T-helper 17 cell (primary cell): ENCODE measurements around the gene SCN4A. TPM values are rescaled to one million over a fixed set of nuclear protein-coding genes. Genes with fewer than 3 reads are reported as not detected.
"Not testable (repeated sequence)": the region's sequence is repeated elsewhere in the genome, so short reads cannot be mapped to it uniquely, and the experiment has no call there.

Experiments used
- ATAC-seq: fragments of 150-1000 bp; cut with Tn5 transposase; 2 replicates; pipeline ENCODE4 v1.10.0; 2021; ENCODE audit warnings: mild to moderate bottlenecking, moderate library complexity
- DNase-seq, 3 donors: peaks; one replicate each; pipeline versions ENCODE4 v3.0.0 to v3.0.0-alpha.2; 2020 to 2021
- H3K9me3 ChIP-seq: one replicate; pipeline ENCODE4 v1.7.0; 2013; ENCODE audit warnings: low read length, mild to moderate bottlenecking; ENCODE audit not compliant: control insufficient read depth, poor library complexity, severe bottlenecking
- H3K27ac Mint-ChIP-seq: one replicate; pipeline ENCODE4 v1.8.0; 2022; ENCODE audit warnings: mild to moderate bottlenecking, moderate library complexity, mixed read lengths
- H3K27me3 Mint-ChIP-seq: one replicate; pipeline ENCODE4 v1.8.0; 2022; ENCODE audit warnings: mixed read lengths
- H3K36me3 Mint-ChIP-seq: one replicate; pipeline ENCODE4 v1.8.0; 2022; ENCODE audit warnings: low read depth, mixed read lengths
- H3K4me1 Mint-ChIP-seq: one replicate; pipeline ENCODE4 v1.8.0; 2022; ENCODE audit warnings: mild to moderate bottlenecking, mixed read lengths
- H3K4me3 Mint-ChIP-seq: one replicate; pipeline ENCODE4 v1.8.0; 2022; ENCODE audit warnings: mild to moderate bottlenecking, moderate library complexity, mixed read lengths
- total RNA-seq, 4 donors: library from RNA in 2 of 4; stranded (reverse) in 2 of 4; gene quantifications; one replicate each; pipeline ENCODE4 v1.2.3 and lab custom pipeline; 2022 to 2026

The SCN4A gene
- total RNA-seq, 2 donors from 2014 or later = 0.02 to 0.16 TPM

DNA sequence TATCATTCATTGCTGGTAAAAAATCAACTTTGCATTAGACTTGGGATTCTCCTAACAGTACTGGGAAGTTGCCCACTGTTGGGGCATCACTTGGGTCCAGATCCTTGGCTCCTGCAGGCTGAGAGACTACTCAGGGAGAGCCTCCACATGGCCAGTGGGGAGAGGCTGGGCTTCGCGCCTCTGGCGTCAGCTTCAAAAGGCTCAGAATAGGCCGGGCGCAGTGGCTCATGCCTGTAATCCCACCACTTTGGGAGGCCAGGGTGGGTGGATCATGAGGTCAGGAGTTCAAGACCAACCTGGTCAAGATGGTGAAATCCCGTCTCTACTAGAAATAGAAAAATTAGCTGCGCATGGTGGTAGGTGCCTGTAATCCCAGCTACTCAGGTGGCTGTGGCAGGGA, 58.2 kb downstream of the SCN4A start:
- no peak for DNase-seq
- H3K9me3 ChIP-seq = no peaks in the 10 kb centered on the region
- Mint-ChIP-seq H3K36me3 (peaks cover 3% of the 10 kb centered on the region), H3K27ac (no peak overlapping the region), H3K4me3 (no peak overlapping the region), H3K4me1 (peaks cover 7% of the 10 kb centered on the region), H3K27me3 (peaks cover 12% of the 10 kb centered on the region)
- no peak for ATAC-seq

- Mint-ChIP-seq H3K36me3 (no peaks in the 10 kb centered on the region), H3K27me3 (peaks cover 15% of the 10 kb centered on the region), H3K4me3 (no peak overlapping the region), H3K27ac (no peak overlapping the region), H3K4me1 (peaks cover 2% of the 10 kb centered on the region)
- DNase-seq (peak; percentile 36 to 56 (median 39)), ATAC-seq (peak; percentile 84)
- H3K9me3 ChIP-seq = no peaks in the 10 kb centered on the region
Measured at GRCh38 chr17:63911657-63912100, 61.0 kb downstream of the SCN4A start.

GRCh38 chr17:63911041-63911635, 61.6 kb downstream of the SCN4A start, which contains the start of gene CSHL1:
CSHL1 (minus strand) TSS chr17:63911258; CDS start chr17:63911196, 62 bp downstream.
- Mint-ChIP-seq H3K4me3 (no peak within 1 kb of the TSS), H3K27ac (no peak within 1 kb of the TSS), H3K27me3 (peaks cover 15% of the 10 kb centered on the region), H3K36me3 (no peaks in the 10 kb centered on the region), H3K4me1 (peaks cover 2% of the 10 kb centered on the region)
- DNase-seq = no peak
- ATAC-seq = no peak
- no peaks in the 10 kb centered on the region for H3K9me3 ChIP-seq

GRCh38 chr17:63910096-63910495, 62.6 kb downstream of the SCN4A start:
- DNase-seq (no peak), ATAC-seq (no peak)
- no peak overlapping the region for H3K4me3 Mint-ChIP-seq
- no peak overlapping the region for H3K27ac Mint-ChIP-seq
- H3K27me3 Mint-ChIP-seq = peaks cover 15% of the 10 kb centered on the region
- no peaks in the 10 kb centered on the region for H3K36me3 Mint-ChIP-seq
- no peaks in the 10 kb centered on the region for H3K9me3 ChIP-seq
- peaks cover 2% of the 10 kb centered on the region for H3K4me1 Mint-ChIP-seq

DNA sequence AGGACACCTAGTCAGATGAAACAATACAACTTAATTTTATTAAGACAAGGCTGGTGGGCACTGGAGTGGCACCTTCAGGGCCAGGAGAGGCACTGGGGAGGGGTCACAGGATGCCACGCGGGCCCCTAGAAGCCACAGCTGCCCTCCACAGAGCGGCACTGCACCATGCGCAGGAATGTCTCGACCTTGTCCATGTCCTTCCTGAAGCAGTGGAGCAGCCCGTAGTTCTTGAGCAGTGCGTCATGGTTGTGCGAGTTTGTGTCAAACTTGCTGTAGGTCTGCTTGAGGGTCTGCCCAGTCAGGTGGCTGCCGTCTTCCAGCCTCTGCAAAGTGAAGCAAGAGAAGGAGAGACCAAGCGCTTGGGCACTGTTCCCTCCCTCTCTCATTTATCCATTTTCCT, 63.1 kb downstream of the SCN4A start:
- H3K27me3 Mint-ChIP-seq = peaks cover 15% of the 10 kb centered on the region
- not testable (repeated sequence) for H3K36me3 Mint-ChIP-seq, H3K9me3 ChIP-seq, H3K4me3 Mint-ChIP-seq, H3K4me1 Mint-ChIP-seq, ATAC-seq, H3K27ac Mint-ChIP-seq, DNase-seq

DNA sequence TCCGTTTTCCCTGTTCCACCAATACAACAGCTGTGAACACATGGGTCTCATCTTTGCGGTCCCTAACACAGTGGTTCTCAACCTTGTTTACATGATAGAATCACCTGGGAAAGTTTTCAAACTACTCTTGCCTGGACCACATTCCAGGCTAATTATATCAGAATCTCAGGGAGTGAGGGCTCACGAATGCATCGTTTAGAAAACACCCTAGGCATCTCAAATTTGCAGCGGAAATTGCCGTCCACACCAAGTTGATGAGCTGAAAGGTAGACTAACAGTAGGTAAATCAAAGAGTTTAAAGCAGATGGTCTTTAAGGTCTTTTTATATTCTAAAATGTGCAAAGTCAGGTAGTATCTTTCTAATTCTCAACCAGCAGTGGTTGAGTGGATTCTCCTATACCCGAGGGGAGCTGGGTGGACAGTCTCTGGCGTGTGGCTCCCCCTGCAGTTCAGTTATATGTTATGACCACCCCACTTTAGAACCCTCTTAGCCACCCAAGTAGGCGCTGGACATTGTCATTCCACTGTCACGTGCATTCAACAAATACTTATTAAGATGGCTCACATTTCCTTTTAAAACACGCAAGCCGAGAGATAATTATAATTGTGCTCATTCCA, 65.4 kb downstream of the SCN4A start:
- not testable (repeated sequence) for H3K4me3 Mint-ChIP-seq, H3K4me1 Mint-ChIP-seq, DNase-seq, ATAC-seq, H3K36me3 Mint-ChIP-seq, H3K9me3 ChIP-seq, H3K27ac Mint-ChIP-seq
- peaks cover 20% of the 10 kb centered on the region for H3K27me3 Mint-ChIP-seq

GRCh38 chr17:63904796-63905195, 67.9 kb downstream of the SCN4A start:
- not testable (repeated sequence) for H3K36me3 Mint-ChIP-seq, H3K9me3 ChIP-seq, ATAC-seq, H3K4me3 Mint-ChIP-seq, H3K27ac Mint-ChIP-seq, DNase-seq, H3K4me1 Mint-ChIP-seq
- peaks cover 26% of the 10 kb centered on the region for H3K27me3 Mint-ChIP-seq

DNA sequence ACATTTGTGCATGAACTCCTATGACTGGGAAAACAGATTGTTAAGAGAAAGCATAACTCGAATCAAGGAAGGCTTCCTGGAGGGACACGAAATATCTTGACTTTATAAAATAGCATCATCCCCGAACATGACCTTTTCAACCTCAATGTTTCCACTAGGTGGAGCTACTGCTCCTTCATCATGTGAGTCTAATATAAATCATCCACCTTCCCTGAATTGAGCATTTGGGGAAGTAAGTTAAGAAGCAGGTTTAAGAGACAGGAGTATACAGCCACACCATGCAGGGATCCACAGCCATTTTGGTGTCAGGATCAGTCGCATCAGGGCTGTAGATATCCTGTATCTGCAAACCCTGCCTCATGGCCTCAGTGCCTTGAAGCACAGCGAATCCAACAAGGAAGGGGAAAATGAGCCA, 68.9 kb downstream of the SCN4A start:
- not testable (repeated sequence) for H3K4me3 Mint-ChIP-seq, H3K36me3 Mint-ChIP-seq, DNase-seq, H3K4me1 Mint-ChIP-seq, H3K9me3 ChIP-seq, H3K27ac Mint-ChIP-seq
- peaks cover 18% of the 10 kb centered on the region for H3K27me3 Mint-ChIP-seq
- ATAC-seq = peak; percentile 69

DNA sequence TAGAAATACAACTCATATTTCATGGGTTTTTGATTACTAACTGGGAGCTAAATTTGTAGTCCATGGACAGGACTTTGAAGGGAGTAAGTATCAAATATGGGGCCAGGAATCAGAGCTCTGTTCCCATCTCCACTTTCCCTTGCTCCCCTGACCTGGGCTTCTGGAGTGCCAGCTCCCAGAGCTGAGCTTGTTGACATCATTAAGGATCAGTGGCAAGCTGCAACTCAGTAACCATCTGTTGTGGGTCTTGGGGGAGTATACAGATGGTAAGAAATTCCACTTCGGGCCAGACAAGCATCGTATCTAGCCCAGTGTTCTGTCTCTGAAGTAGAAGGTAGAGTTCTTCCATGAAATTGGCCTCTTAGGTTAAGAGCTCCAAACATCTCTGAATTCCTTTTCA, 70.7 kb downstream of the SCN4A start:
- H3K36me3 Mint-ChIP-seq, ATAC-seq, DNase-seq, H3K4me3 Mint-ChIP-seq, H3K4me1 Mint-ChIP-seq, H3K27ac Mint-ChIP-seq, H3K9me3 ChIP-seq: not testable (repeated sequence)
- peaks cover 18% of the 10 kb centered on the region for H3K27me3 Mint-ChIP-seq

DNA sequence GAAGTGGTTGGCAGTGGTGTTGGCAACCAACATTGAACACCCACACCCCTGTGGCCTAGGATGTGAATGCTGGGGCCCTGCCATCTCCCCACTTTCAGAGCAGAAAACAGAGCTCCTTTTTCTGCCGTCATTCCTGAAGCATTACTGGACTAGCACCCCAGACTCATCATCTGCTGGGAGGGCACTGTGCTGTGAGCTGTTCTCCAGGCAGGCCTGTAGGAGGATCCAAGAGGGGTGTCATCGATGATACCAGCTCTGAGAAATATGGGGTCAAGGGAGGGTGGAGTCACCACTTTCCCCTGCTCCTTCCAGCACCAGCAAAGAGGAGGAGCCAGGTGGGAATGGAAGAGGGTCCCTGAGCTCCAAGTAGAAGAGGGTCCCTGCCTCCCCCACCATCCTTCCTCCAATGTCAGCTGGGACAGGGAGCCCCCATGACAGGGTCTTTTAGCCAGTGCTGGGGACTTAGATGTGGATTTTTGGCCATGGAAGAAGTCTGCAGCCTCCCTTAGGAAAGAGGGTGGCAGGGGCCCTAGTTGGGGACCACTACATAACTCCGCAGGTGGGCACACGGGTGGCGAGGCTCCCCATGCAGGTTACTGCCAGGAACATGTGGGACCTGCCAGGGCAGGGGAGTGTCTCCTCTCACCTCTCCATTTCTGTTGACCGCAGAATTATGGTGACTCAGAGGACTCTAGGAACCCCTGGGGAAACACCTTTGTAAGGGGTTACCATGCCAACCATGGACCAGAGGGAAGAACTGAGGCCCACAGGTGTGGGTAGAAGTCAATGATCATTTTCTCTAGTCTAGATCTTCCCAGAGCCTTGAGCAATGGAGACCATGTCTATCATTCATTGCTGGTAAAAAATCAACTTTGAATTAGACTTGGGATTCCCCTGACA, 73.6 kb downstream of the SCN4A start:
- not testable (repeated sequence) for H3K4me3 Mint-ChIP-seq

GRCh38 chr17:63896524-63897354, 76.0 kb downstream of the SCN4A start, which contains the start of gene CSH1:
CSH1 (minus strand) TSS chr17:63896574; CDS start chr17:63896511, 63 bp downstream.
- H3K27ac Mint-ChIP-seq, DNase-seq, ATAC-seq, H3K9me3 ChIP-seq, H3K4me3 Mint-ChIP-seq, H3K36me3 Mint-ChIP-seq, H3K4me1 Mint-ChIP-seq: not testable (repeated sequence)
- peaks cover 14% of the 10 kb centered on the region for H3K27me3 Mint-ChIP-seq

More for the DNA sequence above, 73.6 kb downstream of the SCN4A start:
- H3K36me3 Mint-ChIP-seq, H3K9me3 ChIP-seq, H3K4me1 Mint-ChIP-seq, DNase-seq: not testable (repeated sequence)
- H3K27me3 Mint-ChIP-seq = peaks cover 22% of the 10 kb centered on the region
- peak overlapping the region; percentile 93 for H3K27ac Mint-ChIP-seq
- ATAC-seq = peak; percentile 88

- not testable (repeated sequence) for H3K4me3 Mint-ChIP-seq, H3K27me3 Mint-ChIP-seq
Measured at GRCh38 chr17:63894821-63895220, 77.9 kb downstream of the SCN4A start.

More at GRCh38 chr17:63894821-63895220, 77.9 kb downstream of the SCN4A start:
- not testable (repeated sequence) for H3K36me3 Mint-ChIP-seq, ATAC-seq, H3K4me1 Mint-ChIP-seq, H3K27ac Mint-ChIP-seq, DNase-seq, H3K9me3 ChIP-seq
